H9 (cell line): ENCODE data around the gene HOMER1. TPM values are rescaled to one million over a fixed set of nuclear protein-coding genes. Genes with fewer than 3 reads are reported as not detected.
A peak's percentile ranks its signal among the peaks of the same experiment; 100 is the strongest.

Source experiments
- DNase-seq: peaks from one replicate; pipeline ENCODE4 v3.0.0-alpha.2; 2017
- H2AFZ ChIP-seq: one replicate; pipeline ENCODE4 v1.6.1; 2013; ENCODE audit warnings: mild to moderate bottlenecking, low read length, control low read depth, moderate library complexity
- H2AK5ac ChIP-seq: 2 replicates; pipeline ENCODE4 v1.6.1; 2013; ENCODE audit warnings: low read length, control low read depth, mixed read lengths; ENCODE audit not compliant: insufficient read length
- H2BK120ac ChIP-seq: one replicate; pipeline ENCODE4 v1.6.1; 2013; ENCODE audit warnings: low read depth, mild to moderate bottlenecking, low read length, control low read depth, inconsistent platforms; ENCODE audit not compliant: poor library complexity, severe bottlenecking
- H2BK12ac ChIP-seq: 2 replicates; pipeline ENCODE4 v1.6.1; 2013; ENCODE audit warnings: low read length, control low read depth, mixed read lengths, low read depth; ENCODE audit not compliant: insufficient read length
- H2BK15ac ChIP-seq: 2 replicates; pipeline ENCODE4 v1.6.1; 2013; ENCODE audit warnings: low read depth, low read length, control low read depth
- H2BK20ac ChIP-seq: one replicate; pipeline ENCODE4 v1.6.1; 2013; ENCODE audit warnings: low read depth, mild to moderate bottlenecking, low read length, control low read depth, inconsistent platforms; ENCODE audit not compliant: poor library complexity, severe bottlenecking
- H2BK5ac ChIP-seq: 2 replicates; pipeline ENCODE4 v1.6.1; 2013; ENCODE audit warnings: low read length, control low read depth, mixed read lengths; ENCODE audit not compliant: insufficient read length
- H3K14ac ChIP-seq: 2 replicates; pipeline ENCODE4 v1.6.1; 2013; ENCODE audit warnings: low read length, control low read depth; ENCODE audit not compliant: insufficient read depth
- H3K18ac ChIP-seq: 2 replicates; pipeline ENCODE4 v1.6.1; 2013; ENCODE audit warnings: low read depth, mild to moderate bottlenecking, mixed read lengths, low read length, control low read depth; ENCODE audit not compliant: insufficient read length
- H3K23ac ChIP-seq: 2 replicates; pipeline ENCODE4 v1.6.1; 2013; ENCODE audit warnings: low read length, control low read depth, mixed read lengths, low read depth; ENCODE audit not compliant: insufficient read length
- H3K23me2 ChIP-seq: 2 replicates; pipeline ENCODE4 v1.6.1; 2013; ENCODE audit warnings: low read depth, mild to moderate bottlenecking, mixed read lengths, low read length, control low read depth; ENCODE audit not compliant: insufficient read length, poor library complexity, severe bottlenecking
- H3K27ac ChIP-seq: 2 replicates; pipeline ENCODE4 v1.5.1; 2013; ENCODE audit warnings: low read length, control low read depth, mixed read lengths, low read depth; ENCODE audit not compliant: insufficient read length
- H3K27me3 ChIP-seq: 2 replicates; pipeline ENCODE4 v1.6.1; 2013; ENCODE audit warnings: low read length, control low read depth, inconsistent platforms; ENCODE audit not compliant: insufficient read depth
- H3K4ac ChIP-seq: 2 replicates; pipeline ENCODE4 v1.6.1; 2013; ENCODE audit warnings: low read depth, mild to moderate bottlenecking, control low read depth, inconsistent platforms, low read length, moderate library complexity
- H3K4me1 ChIP-seq: 2 replicates; pipeline ENCODE4 v1.6.1; 2013; ENCODE audit warnings: low read length, control low read depth, inconsistent platforms; ENCODE audit not compliant: insufficient read depth
- H3K4me2 ChIP-seq: 2 replicates; pipeline ENCODE4 v1.6.1; 2013; ENCODE audit warnings: low read length, control low read depth, mixed read lengths; ENCODE audit not compliant: insufficient read length, insufficient read depth
- H3K56ac ChIP-seq: 2 replicates; pipeline ENCODE4 v1.6.1; 2013; ENCODE audit warnings: low read depth, mild to moderate bottlenecking, mixed read lengths, low read length, control low read depth; ENCODE audit not compliant: insufficient read length
- H3K79me1 ChIP-seq: 2 replicates; pipeline ENCODE4 v1.6.1; 2013; ENCODE audit warnings: low read depth, mild to moderate bottlenecking, moderate library complexity, low read length, control low read depth, inconsistent platforms; ENCODE audit not compliant: insufficient read depth, poor library complexity, severe bottlenecking
- H3K79me2 ChIP-seq: 2 replicates; pipeline ENCODE4 v1.6.1; 2013; ENCODE audit warnings: low read length, control low read depth, inconsistent platforms; ENCODE audit not compliant: insufficient read depth
- H3K9ac ChIP-seq: 2 replicates; pipeline ENCODE4 v1.6.1; 2013; ENCODE audit warnings: low read length, control low read depth, mixed read lengths; ENCODE audit not compliant: insufficient read length; ENCODE audit errors: extremely low read depth
- H3K9me3 ChIP-seq: one replicate; pipeline ENCODE4 v1.6.1; 2013; ENCODE audit warnings: low read depth, low read length, inconsistent platforms; ENCODE audit not compliant: control insufficient read depth
- H3T11ph ChIP-seq: one replicate; pipeline ENCODE4 v1.6.1; 2013; ENCODE audit warnings: mild to moderate bottlenecking, low read length, control low read depth, inconsistent platforms
- H4K20me1 ChIP-seq: one replicate; pipeline ENCODE4 v1.6.1; 2013; ENCODE audit not compliant: control insufficient read depth, insufficient read length, insufficient read depth
- H4K5ac ChIP-seq: 2 replicates; pipeline ENCODE4 v1.6.1; 2013; ENCODE audit warnings: low read depth, mild to moderate bottlenecking, mixed read lengths, low read length, control low read depth; ENCODE audit not compliant: insufficient read length
- H4K8ac ChIP-seq: replicated peaks from 2 replicates; pipeline ENCODE4 v1.6.1; 2013; ENCODE audit warnings: low read length, control low read depth, mixed read lengths, low read depth; ENCODE audit not compliant: insufficient read length
- H4K91ac ChIP-seq: 2 replicates; pipeline ENCODE4 v1.6.1; 2013; ENCODE audit warnings: low read depth, mild to moderate bottlenecking, moderate library complexity, mixed read lengths, low read length, control low read depth; ENCODE audit not compliant: insufficient read length
- H3K27ac Mint-ChIP-seq, 3 experiments: 2 replicates in 2 of 3; 3 replicates in 1 of 3; pipeline ENCODE4 v1.8.0; 2020 to 2021; ENCODE audit warnings: mixed read lengths in 3 of 3, mild to moderate bottlenecking in 1 of 3, moderate library complexity in 1 of 3
- H3K27me3 Mint-ChIP-seq: 2 replicates; pipeline ENCODE4 v1.8.0; 2021; ENCODE audit warnings: low read depth, mild to moderate bottlenecking, moderate library complexity, mixed read lengths
- H3K36me3 Mint-ChIP-seq, 3 experiments: 2 replicates in 2 of 3; 3 replicates in 1 of 3; pipeline ENCODE4 v1.8.0; 2020 to 2021; ENCODE audit warnings: low read depth in 3 of 3, mixed read lengths in 3 of 3; ENCODE audit not compliant: insufficient read depth in 1 of 3
- H3K4me1 Mint-ChIP-seq, 2 experiments: 2 replicates each; pipeline ENCODE4 v1.8.0; 2020; ENCODE audit warnings: mixed read lengths in 2 of 2
- H3K4me3 Mint-ChIP-seq, 2 experiments: 2 replicates in 1 of 2; 3 replicates in 1 of 2; pipeline ENCODE4 v1.8.0; 2020 to 2021; ENCODE audit warnings: mild to moderate bottlenecking in 2 of 2, mixed read lengths in 2 of 2, moderate library complexity in 1 of 2
- H3K9me3 Mint-ChIP-seq, 2 experiments: 2 replicates in 1 of 2; 3 replicates in 1 of 2; pipeline ENCODE4 v1.8.0; 2020; ENCODE audit warnings: mild to moderate bottlenecking in 2 of 2, mixed read lengths in 2 of 2, moderate library complexity in 1 of 2
- WGBS: extraction: QIAGEN DNeasy Blood & Tissue Kit; methylation state at CpG from one replicate; pipeline ENCODE4 v1.1.7; 2013; ENCODE audit warnings: missing lambda C conversion rate, low lambda C conversion rate, mixed read lengths; ENCODE audit not compliant: insufficient read length; ENCODE audit errors: extremely low coverage; 5-methylcytosine and 5-hydroxymethylcytosine counted together
- total RNA-seq: library from RNA; stranded (reverse); gene quantifications from 2 replicates; pipeline ENCODE4 v1.2.1, GENCODE V29; 2021
- TF ChIP-seq, protein P1 (sequence below): fragments of 200-600 bp; sonication (generic); conservative IDR thresholded peaks from 3 replicates; pipeline ENCODE4 v1.8.0; 2021; ENCODE audit warnings: antibody characterized with exemption, mild to moderate bottlenecking

The HOMER1 gene
- total RNA-seq, 1 experiment from 2014 or later: 39.5 TPM

DNA sequence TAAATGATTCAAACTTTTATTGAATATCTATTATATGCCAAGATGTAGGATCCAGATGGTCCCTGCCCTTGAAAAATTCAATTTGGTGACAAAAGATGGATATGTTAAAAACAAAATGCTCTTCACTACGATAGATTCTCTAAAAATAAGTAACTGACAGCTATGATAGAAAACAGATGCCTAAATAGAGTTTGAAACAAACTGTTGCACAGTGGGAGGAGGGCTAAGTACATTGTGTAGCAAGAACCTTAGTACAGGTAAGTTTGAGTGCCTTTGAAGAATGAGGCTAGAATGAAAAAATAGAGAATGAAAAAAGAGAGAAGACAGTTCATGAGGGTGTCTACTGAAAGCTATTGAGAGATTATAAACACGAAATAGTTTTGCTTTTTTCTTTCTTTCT, 54.3 kb downstream of the HOMER1 start:
- Mint-ChIP-seq H3K27me3 (no peaks in the 10 kb centered on the region), H3K27ac (peak overlapping the region in 1 of 3 experiments; percentile 9; a peak in 2 of 7 replicates), H3K4me3 (no peak overlapping the region), H3K4me1 (peaks cover 17 to 21% of the 10 kb centered on the region in 2 experiments), H3K36me3 (peaks cover 2 to 18% (median 10%) of the 10 kb centered on the region in 3 experiments; a peak in 5 of 7 replicates), H3K9me3 (no peaks in the 10 kb centered on the region)
- no peak overlapping the region for H2BK5ac ChIP-seq
- no peak overlapping the region for H2BK15ac ChIP-seq
- H3K4me1 ChIP-seq: peaks cover 9% of the 10 kb centered on the region
- no peak overlapping the region for H2BK120ac ChIP-seq
- no peaks in the 10 kb centered on the region for H3K23me2 ChIP-seq
- no peaks in the 10 kb centered on the region for H4K20me1 ChIP-seq
- H3K9ac ChIP-seq: no peak overlapping the region
- H3K79me1 ChIP-seq: peaks cover 3% of the 10 kb centered on the region
- no peak overlapping the region for H3K18ac ChIP-seq
- no peak overlapping the region for H4K91ac ChIP-seq
- H3K9me3 ChIP-seq: no peaks in the 10 kb centered on the region
- no peak overlapping the region for H4K8ac ChIP-seq
- DNase-seq: no peak
- H3K27ac ChIP-seq: no peak overlapping the region
- no peak overlapping the region for H3K4ac ChIP-seq
- H3K14ac ChIP-seq: no peak overlapping the region
- no peak overlapping the region for H2BK20ac ChIP-seq
- peaks cover 9% of the 10 kb centered on the region for H3K79me2 ChIP-seq
- no peak overlapping the region for H3T11ph ChIP-seq
- H3K56ac ChIP-seq: no peak overlapping the region
- no peak overlapping the region for H2BK12ac ChIP-seq
- H3K23ac ChIP-seq: no peak overlapping the region
- H2AFZ ChIP-seq: no peak overlapping the region
- no peak overlapping the region for H3K4me2 ChIP-seq
- no peak overlapping the region for H4K5ac ChIP-seq
- no peak overlapping the region for H2AK5ac ChIP-seq
- TF ChIP-seq, protein P1, sequence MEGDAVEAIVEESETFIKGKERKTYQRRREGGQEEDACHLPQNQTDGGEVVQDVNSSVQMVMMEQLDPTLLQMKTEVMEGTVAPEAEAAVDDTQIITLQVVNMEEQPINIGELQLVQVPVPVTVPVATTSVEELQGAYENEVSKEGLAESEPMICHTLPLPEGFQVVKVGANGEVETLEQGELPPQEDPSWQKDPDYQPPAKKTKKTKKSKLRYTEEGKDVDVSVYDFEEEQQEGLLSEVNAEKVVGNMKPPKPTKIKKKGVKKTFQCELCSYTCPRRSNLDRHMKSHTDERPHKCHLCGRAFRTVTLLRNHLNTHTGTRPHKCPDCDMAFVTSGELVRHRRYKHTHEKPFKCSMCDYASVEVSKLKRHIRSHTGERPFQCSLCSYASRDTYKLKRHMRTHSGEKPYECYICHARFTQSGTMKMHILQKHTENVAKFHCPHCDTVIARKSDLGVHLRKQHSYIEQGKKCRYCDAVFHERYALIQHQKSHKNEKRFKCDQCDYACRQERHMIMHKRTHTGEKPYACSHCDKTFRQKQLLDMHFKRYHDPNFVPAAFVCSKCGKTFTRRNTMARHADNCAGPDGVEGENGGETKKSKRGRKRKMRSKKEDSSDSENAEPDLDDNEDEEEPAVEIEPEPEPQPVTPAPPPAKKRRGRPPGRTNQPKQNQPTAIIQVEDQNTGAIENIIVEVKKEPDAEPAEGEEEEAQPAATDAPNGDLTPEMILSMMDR: no peak
- H3K27me3 ChIP-seq: no peaks in the 10 kb centered on the region
- no CpG with 5 or more reads among the region's 2 CpGs for WGBS
